Right lobe of liver (tissue), 4 donors: ENCODE data around the gene AGPS.

ENCODE experiments used
- POLR2A ChIP-seq: fragments of 450-650 bp; IDR thresholded peaks from one replicate; pipeline ENCODE4 v1.6.1; 2017; ENCODE audit warnings: antibody characterized with exemption, mild to moderate bottlenecking
- TF ChIP-seq, protein P1 (sequence below), 4 donors: fragments of 200-600 bp in 3 of 4; fragments of 450-650 bp in 1 of 4; IDR thresholded peaks; one replicate each; pipeline versions ENCODE4 v1.5.1 to v1.8.0; 2016 to 2022; ENCODE audit warnings: antibody characterized with exemption in 4 of 4, mild to moderate bottlenecking in 2 of 4
- donor health status: DM: no; HTN: no; CAD: no.
- donor health status: DM: no; HTN: no; CAD: no.
- donor health status: DM: no; HTN: yes; CAD: no.

DNA sequence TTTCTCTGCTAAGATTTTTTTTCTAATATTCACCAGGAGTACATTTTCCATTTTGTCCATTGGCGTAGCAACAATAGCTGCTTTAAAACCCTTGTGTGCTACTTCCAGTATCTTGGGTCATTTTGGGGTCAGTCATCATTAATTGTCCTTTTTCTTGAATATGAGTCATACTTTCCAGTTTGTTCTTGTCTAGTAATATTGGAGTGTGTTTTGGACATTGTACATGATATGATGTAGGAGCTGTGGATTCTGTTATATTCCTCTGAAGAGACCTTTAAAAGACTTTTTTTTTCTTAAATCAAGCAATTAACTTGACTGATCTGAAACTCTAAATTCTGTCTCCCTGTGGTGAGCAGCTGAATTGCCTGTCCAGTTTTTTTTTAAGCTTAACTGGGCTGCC, 40.8 kb downstream of the AGPS start:
- TF ChIP-seq, protein P1, sequence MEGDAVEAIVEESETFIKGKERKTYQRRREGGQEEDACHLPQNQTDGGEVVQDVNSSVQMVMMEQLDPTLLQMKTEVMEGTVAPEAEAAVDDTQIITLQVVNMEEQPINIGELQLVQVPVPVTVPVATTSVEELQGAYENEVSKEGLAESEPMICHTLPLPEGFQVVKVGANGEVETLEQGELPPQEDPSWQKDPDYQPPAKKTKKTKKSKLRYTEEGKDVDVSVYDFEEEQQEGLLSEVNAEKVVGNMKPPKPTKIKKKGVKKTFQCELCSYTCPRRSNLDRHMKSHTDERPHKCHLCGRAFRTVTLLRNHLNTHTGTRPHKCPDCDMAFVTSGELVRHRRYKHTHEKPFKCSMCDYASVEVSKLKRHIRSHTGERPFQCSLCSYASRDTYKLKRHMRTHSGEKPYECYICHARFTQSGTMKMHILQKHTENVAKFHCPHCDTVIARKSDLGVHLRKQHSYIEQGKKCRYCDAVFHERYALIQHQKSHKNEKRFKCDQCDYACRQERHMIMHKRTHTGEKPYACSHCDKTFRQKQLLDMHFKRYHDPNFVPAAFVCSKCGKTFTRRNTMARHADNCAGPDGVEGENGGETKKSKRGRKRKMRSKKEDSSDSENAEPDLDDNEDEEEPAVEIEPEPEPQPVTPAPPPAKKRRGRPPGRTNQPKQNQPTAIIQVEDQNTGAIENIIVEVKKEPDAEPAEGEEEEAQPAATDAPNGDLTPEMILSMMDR (IDR thresholded peaks at IDR 0.05): no peak
- no peak for TF ChIP-seq POLR2A
